SK-MEL-5 (cell line): Measurements from ENCODE around the gene WDR64. TPM values are rescaled to one million over a fixed set of nuclear protein-coding genes. Genes with fewer than 3 reads are reported as not detected.

Experiments used
- DNase-seq: peaks from one replicate; pipeline ENCODE4 v3.0.0-alpha.2; 2016; ENCODE audit warnings: low read depth, low spot score
- in situ Hi-C: cut with HindIII; loops from 2 replicates; pipeline ENCODE4 v1.10.0; 2016; ENCODE audit warnings: low sequenced_read_pairs, high pct_unique_total_duplicates, low pct_unique_long_range_greater_than_20kb
- total RNA-seq: library from RNA; depleted of rRNA; stranded (reverse); fragments of >200 nt; shearing (Covaris generic); gene quantifications from 2 replicates; pipeline ENCODE4 v1.2.3, GENCODE V29; 2014

The WDR64 gene
- total RNA-seq, 1 experiment from 2014 or later: not detected

- in situ Hi-C loops: no loop called here
These were observed 182.8 kb downstream of the WDR64 start for GRCh38 chr1:241834733-241835377.

DNA sequence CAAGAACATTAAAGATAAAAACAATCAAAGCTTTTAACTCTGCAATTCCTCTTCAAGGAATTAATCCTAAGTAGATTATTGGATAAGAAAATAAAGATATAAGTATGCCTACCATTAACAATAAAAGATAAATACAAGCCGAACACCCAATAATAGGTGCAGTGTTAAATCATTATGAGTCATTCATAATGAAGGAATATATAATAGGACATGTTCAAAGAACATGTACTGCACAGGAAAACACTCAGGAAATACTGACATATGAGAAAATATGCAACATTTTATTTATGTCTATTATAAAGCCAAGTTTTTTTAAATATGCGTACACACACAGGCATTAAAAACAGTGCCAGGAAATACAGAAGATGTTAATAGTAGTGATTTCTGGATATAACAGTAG lies 184.9 kb downstream of the WDR64 start:
- in situ Hi-C loops: no loop called here
- no peak for DNase-seq

More at GRCh38 chr1:241834733-241835377, 182.8 kb downstream of the WDR64 start:
- peak; percentile 69 for DNase-seq

GRCh38 chr1:241837416-241837815 lies 185.3 kb downstream of the WDR64 start:
- in situ Hi-C loops: no loop called here
- DNase-seq: no peak

GRCh38 chr1:241837901-241838300 lies 185.8 kb downstream of the WDR64 start:
- in situ Hi-C loops: no loop called here
- DNase-seq: peak; percentile 34

- in situ Hi-C loops: no loop called here
- no peak for DNase-seq
These were observed 186.8 kb downstream of the WDR64 start for GRCh38 chr1:241838897-241839296.

DNA sequence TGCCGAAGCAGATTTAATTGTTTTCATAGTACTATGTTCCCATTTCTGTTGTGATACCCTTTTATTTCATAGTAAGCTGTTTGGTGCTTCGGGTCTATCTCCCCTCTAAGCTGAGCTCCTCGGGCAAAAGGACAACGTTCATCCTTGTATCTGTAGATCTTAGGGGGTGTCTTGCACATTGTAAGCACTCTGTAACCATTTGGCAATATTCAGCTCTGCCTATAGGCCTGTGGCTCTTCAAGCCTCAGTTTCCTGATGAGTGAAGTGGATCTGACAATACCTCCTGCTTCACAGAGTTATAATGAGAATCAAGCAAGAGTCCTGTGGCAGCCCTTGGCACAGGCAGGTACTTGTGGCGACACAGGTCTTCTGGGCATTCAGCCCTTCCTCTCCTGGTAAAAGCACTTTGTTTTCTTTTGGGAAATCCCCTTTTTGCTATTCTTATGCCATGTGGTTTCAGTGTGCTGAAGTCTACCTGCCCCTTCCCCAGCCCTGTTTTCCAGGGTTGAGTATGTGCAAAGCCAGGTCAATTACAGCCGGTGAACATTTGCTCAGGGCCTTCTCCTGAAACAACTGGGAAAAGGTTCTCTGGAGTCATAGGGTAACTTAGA lies 187.4 kb downstream of the WDR64 start:
- in situ Hi-C loops: no loop called here
- no peak for DNase-seq

- in situ Hi-C loops: no loop called here
These were observed 188.1 kb downstream of the WDR64 start for GRCh38 chr1:241840164-241840563.

GRCh38 chr1:241841691-241842090 lies 189.6 kb downstream of the WDR64 start:
- no peak for DNase-seq
- in situ Hi-C loops: no loop called here

More at GRCh38 chr1:241840164-241840563, 188.1 kb downstream of the WDR64 start:
- DNase-seq: no peak

DNA sequence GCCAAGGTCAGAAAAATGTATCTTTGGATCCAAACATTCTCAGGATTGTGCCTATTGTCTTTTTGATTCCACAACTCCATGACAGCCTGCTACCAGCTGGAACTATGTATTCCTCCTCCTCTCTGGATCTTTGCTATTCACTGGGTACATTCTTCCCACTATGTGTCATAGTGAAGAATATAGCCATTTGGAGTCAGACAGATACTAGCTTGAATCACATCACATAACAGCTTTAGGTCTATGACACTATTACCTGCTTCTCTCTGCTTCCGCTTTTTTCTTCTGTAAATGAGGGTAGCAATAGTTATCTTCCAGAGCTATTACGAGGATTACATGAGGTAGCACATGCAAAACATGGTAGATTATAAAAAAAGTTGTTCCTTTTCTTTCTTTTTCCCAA lies 190.5 kb downstream of the WDR64 start:
- DNase-seq: no peak
- in situ Hi-C loops: no loop called here

DNA sequence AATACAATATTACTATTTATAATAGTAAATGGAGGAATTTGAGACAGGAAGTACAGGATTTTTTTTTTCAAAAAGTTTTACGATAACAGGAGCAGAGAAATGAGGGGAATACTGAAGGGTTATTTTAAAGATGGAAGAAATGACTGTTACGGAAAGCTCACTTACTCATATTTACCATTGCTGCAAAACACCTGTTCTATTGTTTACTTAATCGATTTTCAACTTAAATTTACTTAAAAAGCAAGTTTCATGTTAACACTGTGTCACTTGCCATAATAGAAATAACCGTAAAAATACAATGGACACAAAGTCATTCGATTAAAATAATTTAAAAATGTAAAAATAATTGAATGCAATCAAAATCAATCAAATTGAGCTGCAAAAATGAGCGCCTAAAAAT lies 192.5 kb downstream of the WDR64 start:
- no peak for DNase-seq
- in situ Hi-C loops: no loop called here

DNA sequence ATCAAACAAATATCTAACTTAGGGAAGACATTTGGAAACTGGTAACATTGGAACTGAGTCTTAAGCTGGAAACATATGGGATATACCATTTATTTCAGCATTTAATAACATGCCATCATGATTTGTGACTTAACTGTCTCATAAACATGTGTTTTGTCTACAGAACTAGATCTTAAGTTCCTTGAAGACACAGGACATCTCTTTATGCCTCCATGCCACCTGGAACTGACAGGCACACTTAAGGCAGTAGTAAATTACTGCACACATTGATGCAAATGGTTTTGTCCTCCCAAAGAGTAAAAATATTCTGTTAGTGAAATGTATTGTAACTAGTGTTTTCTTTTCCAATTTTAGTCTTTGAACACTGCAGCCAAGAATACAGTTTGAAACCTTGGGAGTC lies 194.3 kb downstream of the WDR64 start:
- DNase-seq: no peak
- in situ Hi-C loops: no loop called here

GRCh38 chr1:241846862-241847539 lies 194.9 kb downstream of the WDR64 start:
- in situ Hi-C loops: no loop called here
- DNase-seq: no peak

DNA sequence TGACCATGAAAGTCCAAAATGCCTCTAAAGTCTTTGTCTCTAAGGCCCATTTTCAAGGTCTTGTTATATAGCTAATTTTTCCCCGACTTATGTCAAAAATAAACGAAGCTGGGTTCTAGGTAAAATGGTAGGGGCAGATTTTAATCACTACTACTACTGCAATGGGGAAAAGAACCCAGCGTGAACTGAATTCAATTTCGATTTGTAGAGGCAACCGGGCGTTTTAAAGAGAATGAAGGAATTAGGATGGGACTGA lies 195.4 kb downstream of the WDR64 start:
- in situ Hi-C loops: no loop called here
- no peak for DNase-seq

DNA sequence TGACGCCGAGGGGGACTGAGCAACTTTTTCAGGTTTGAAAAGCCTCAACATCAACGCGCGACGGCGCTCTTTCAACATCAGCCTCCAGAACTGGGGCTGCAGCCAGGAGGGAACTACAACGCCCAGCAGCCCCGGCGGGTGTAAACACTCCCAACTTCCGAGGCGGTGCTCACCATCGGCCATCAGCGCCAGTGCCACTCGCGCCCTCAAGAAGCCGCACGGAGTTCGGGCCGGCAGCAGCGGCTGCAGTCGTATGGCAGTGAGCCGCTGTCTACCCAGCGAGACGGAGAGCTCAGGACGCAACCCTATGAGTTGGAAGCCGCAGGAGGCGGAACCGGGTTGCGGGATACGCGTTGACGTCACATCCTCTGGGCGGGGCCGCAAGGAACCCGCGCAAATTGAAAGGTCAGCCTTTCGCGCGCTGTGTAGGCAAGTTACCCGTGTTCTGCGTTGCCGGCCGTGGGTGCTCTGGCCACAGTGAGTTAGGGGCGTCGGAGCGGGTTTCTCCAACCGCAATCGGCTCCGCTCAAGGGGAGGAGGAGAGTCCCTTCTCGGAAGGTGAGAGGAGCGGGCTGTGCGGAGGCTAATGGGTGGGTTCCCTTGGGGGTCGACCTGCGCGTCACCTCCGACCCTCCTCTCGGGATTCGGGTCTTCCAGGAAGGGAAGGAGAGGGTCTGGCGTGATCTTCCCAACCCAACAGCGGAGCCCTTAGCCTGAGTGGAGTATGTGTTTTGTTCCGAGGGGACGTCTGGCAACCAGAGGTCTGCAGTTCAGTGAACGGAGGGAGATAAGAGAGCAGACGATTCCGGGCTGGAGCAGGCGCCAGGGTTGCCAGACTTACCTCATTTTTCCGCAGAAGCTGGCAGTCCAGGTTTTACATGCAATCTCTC lies 196.0 kb downstream of the WDR64 start, which contains the start of gene EXO1:
Gene EXO1, plus strand, starts transcription at position 409 of the 890 bp plus-strand sequence. CDS start 2,222 bp downstream, outside the sequence.
- in situ Hi-C loops: no loop called here

GRCh38 chr1:241848686-241849344 lies 196.7 kb downstream of the WDR64 start:
- in situ Hi-C loops: no loop called here
- DNase-seq: no peak

More for the DNA sequence above, 196.0 kb downstream of the WDR64 start, which contains the start of gene EXO1:
- peak; percentile 94 for DNase-seq

DNA sequence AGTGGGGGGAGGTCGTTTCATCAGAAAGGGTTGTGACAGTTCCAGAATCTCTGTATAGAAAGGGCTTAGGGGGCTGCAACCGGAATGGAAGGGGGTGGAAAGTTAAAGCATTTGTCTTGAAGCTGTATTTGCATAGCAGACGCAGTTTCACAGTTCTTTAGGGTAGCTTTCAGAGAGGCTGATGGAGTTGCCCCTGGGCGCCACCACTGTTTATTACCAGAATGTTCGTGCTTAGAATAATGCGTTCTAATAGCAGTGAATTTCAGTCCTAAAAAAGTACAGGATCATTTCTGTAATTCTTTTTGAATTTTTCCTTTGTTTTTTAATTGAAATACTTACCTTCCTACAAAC lies 197.2 kb downstream of the WDR64 start:
- no peak for DNase-seq
- in situ Hi-C loops: no loop called here
